GM12878 (cell line): ENCODE results near the gene PDRG1. TPM values are rescaled to one million over a fixed set of nuclear protein-coding genes. Genes with fewer than 3 reads are reported as not detected.

Source experiments
- ATAC-seq: fragments of 200-7000 bp; cut with Tn5 transposase; 3 replicates; pipeline ENCODE4 v1.9.1; 2020; ENCODE audit warnings: mild to moderate bottlenecking, moderate library complexity
- BruUV-seq: library from RNA; stranded (reverse); fragments of 400-500 nt; replicated peaks from 2 replicates; lab custom pipeline; 2021; lab: Mats Ljungman, UMichigan
- CTCF ChIA-PET: fragments of 300-600 bp; sonication (Branson Sonifier 250); formaldehyde crosslinking; extraction: SDS; loops from one replicate; lab custom pipeline; 2021; ENCODE audit warnings: inconsistent platforms; lab: Yijun Ruan, JAX
- POLR2A ChIA-PET: fragments of 350-600 bp; formaldehyde crosslinking; extraction: SDS; loops from one replicate; lab custom pipeline; 2021; ENCODE audit warnings: inconsistent platforms; lab: Charles Lee
- RAD21 ChIA-PET: fragments of 300-600 bp; sonication (Branson Sonifier 250); formaldehyde crosslinking; loops from one replicate; lab custom pipeline; 2023; ENCODE audit warnings: antibody characterized with exemption; ENCODE audit not compliant: unreplicated experiment; lab: Charles Lee
- SMC1A ChIA-PET: fragments of 300-600 bp; sonication (Branson Sonifier 250); formaldehyde crosslinking; loops from one replicate; lab custom pipeline; 2023; ENCODE audit not compliant: unreplicated experiment, uncharacterized antibody; lab: Charles Lee
- DNase-seq: peaks from one replicate; pipeline ENCODE4 v3.0.0-alpha.2; 2011; ENCODE audit warnings: low read depth, low spot score
- FAIRE-seq: peaks from 3 replicates; lab custom pipeline; 2011; peaks lifted over from hg19 to GRCh38; lab: Jason Lieb, UNC
- H2AFZ ChIP-seq: 2 replicates; pipeline ENCODE4 v1.6.0; 2011; ENCODE audit warnings: low read depth, low read length, control low read depth; ENCODE audit not compliant: control insufficient read depth
- H3K27ac ChIP-seq: 2 replicates; pipeline ENCODE4 v1.5.1; 2011; ENCODE audit warnings: control low read depth; ENCODE audit not compliant: control insufficient read depth, insufficient read depth
- H3K27me3 ChIP-seq, 2 experiments: replicated peaks in 1 of 2; 2 replicates each; pipeline versions ENCODE4 v1.6.0 to v1.6.1; 2011; ENCODE audit warnings: low read length in 1 of 2; ENCODE audit not compliant: control insufficient read depth in 2 of 2, insufficient read depth in 2 of 2
- H3K36me3 ChIP-seq, 2 experiments: 2 replicates each; pipeline ENCODE4 v1.5.1; 2011; ENCODE audit warnings: low read length in 1 of 2; ENCODE audit not compliant: control insufficient read depth in 2 of 2, insufficient read depth in 2 of 2
- H3K4me1 ChIP-seq: 2 replicates; pipeline ENCODE4 v1.6.1; 2011; ENCODE audit warnings: mild to moderate bottlenecking, low read length, moderate library complexity, mixed read lengths; ENCODE audit not compliant: control insufficient read depth, insufficient read depth
- H3K4me2 ChIP-seq: 2 replicates; pipeline ENCODE4 v1.6.0; 2011; ENCODE audit warnings: control low read depth; ENCODE audit not compliant: control insufficient read depth, insufficient read depth
- H3K4me3 ChIP-seq: fragments of 200-600 bp; sonication (generic); 2 replicates; pipeline ENCODE4 v1.5.1; 2016
- H3K79me2 ChIP-seq: 2 replicates; pipeline ENCODE4 v1.6.0; 2011; ENCODE audit warnings: low read length; ENCODE audit not compliant: control insufficient read depth, insufficient read depth
- H3K9ac ChIP-seq: 2 replicates; pipeline ENCODE4 v1.8.0; 2011; ENCODE audit warnings: low read length, control low read depth, mixed read lengths; ENCODE audit not compliant: control insufficient read depth, insufficient read depth
- H3K9me3 ChIP-seq: replicated peaks from 3 replicates; pipeline ENCODE4 v1.5.1; 2011; ENCODE audit warnings: mild to moderate bottlenecking, low read length; ENCODE audit not compliant: control insufficient read depth, insufficient read depth
- H4K20me1 ChIP-seq: 2 replicates; pipeline ENCODE4 v1.6.0; 2011; ENCODE audit not compliant: control insufficient read depth, insufficient read depth
- CHD2 ChIP-seq: IDR thresholded peaks from 2 replicates; pipeline ENCODE4 v1.6.1; 2011; ENCODE audit warnings: low read depth, low read length, improper control_type of control experiment, borderline replicate concordance
- CTCF ChIP-seq, 3 experiments: IDR thresholded peaks in 2 of 3; conservative IDR thresholded peaks in 1 of 3; 2 replicates each; pipeline ENCODE4 v1.5.1; 2011; ENCODE audit warnings: low read depth in 3 of 3, low read length in 3 of 3, mild to moderate bottlenecking in 3 of 3, control low read depth in 2 of 3, moderate library complexity in 2 of 3, inconsistent platforms in 1 of 3, mixed read lengths in 1 of 3; ENCODE audit not compliant: control insufficient read depth in 2 of 3, insufficient read depth in 1 of 3; ENCODE audit errors: extremely low read depth in 1 of 3
- RUNX3 ChIP-seq: IDR thresholded peaks from 2 replicates; pipeline ENCODE4 v1.6.1; 2012; ENCODE audit warnings: low read length, inconsistent platforms
- SIN3A ChIP-seq: IDR thresholded peaks from 2 replicates; pipeline ENCODE4 v1.6.1; 2012; ENCODE audit warnings: low read depth, low read length, improper control_type of control experiment
- SIX5 ChIP-seq: IDR thresholded peaks from 2 replicates; pipeline ENCODE4 v1.6.1; 2011; ENCODE audit warnings: mild to moderate bottlenecking, low read depth, low read length, moderate library complexity; ENCODE audit not compliant: severe bottlenecking
- SMARCA5 ChIP-seq: fragments of 450-650 bp; IDR thresholded peaks from 2 replicates; pipeline ENCODE4 v1.6.1; 2017; ENCODE audit warnings: mild to moderate bottlenecking
- SREBF2 ChIP-seq: IDR thresholded peaks from 2 replicates; pipeline ENCODE4 v1.6.1; 2012; ENCODE audit warnings: mild to moderate bottlenecking, low read length
- SRF ChIP-seq, 2 experiments: IDR thresholded peaks; 2 replicates each; pipeline ENCODE4 v1.6.1; 2011; ENCODE audit warnings: low read depth in 2 of 2, low read length in 2 of 2, mild to moderate bottlenecking in 1 of 2, moderate library complexity in 1 of 2
- TBL1XR1 ChIP-seq: IDR thresholded peaks from 2 replicates; pipeline ENCODE4 v1.6.1; 2012; ENCODE audit warnings: low read depth, low read length, improper control_type of control experiment
- TCF12 ChIP-seq: IDR thresholded peaks from 2 replicates; pipeline ENCODE4 v1.6.1; 2011; ENCODE audit warnings: low read depth, mild to moderate bottlenecking, low read length
- YY1 ChIP-seq: IDR thresholded peaks from 2 replicates; pipeline ENCODE4 v1.6.1; 2011; ENCODE audit warnings: low read depth, mild to moderate bottlenecking, low read length
- ZBED1 ChIP-seq: IDR thresholded peaks from 2 replicates; pipeline ENCODE4 v1.6.1; 2016; ENCODE audit warnings: borderline replicate concordance
- ZBTB40 ChIP-seq: fragments of 450-650 bp; IDR thresholded peaks from 2 replicates; pipeline ENCODE4 v1.6.1; 2016; ENCODE audit warnings: mild to moderate bottlenecking, moderate library complexity, borderline replicate concordance
- ZNF217 ChIP-seq: fragments of 450-650 bp; IDR thresholded peaks from 2 replicates; pipeline ENCODE4 v1.6.1; 2017; ENCODE audit warnings: antibody characterized with exemption, mild to moderate bottlenecking
- ZNF592 ChIP-seq: fragments of 450-650 bp; IDR thresholded peaks from 2 replicates; pipeline ENCODE4 v1.6.1; 2017; ENCODE audit warnings: mild to moderate bottlenecking, moderate library complexity
- WGBS: methylation state at CpG from one replicate; pipeline ENCODE4 v1.1.6; 2016; ENCODE audit warnings: low lambda C conversion rate; ENCODE audit not compliant: insufficient replicate concordance, insufficient coverage; ENCODE audit errors: missing lambda C conversion rate; 5-methylcytosine and 5-hydroxymethylcytosine counted together
- in situ Hi-C: fragments of 300-500 bp; cut with MboI; formaldehyde crosslinking; loops from 9 replicates; pipeline ENCODE4 v1.14.3; 2018; ENCODE audit warnings: mixed read lengths
- intact Hi-C: fragments of 100-400 bp; cut with micrococcal nuclease; formaldehyde crosslinking; loops from one replicate; pipeline ENCODE4 v1.14.2; 2022; ENCODE audit not compliant: unreplicated experiment
- polyA plus RNA-seq, 11 experiments: library from polyadenylated mRNA; depleted of rRNA in 4 of 11; unstranded in 6 of 11; stranded (reverse) in 5 of 11; fragments of >200 nt; fragmentation: Nextera tagmentation in 4 of 11; fragmentation: Illumina TruSeq in 1 of 11; extraction: Ambion mirVana in 4 of 11; extraction: Trizol in 1 of 11; gene quantifications; 1 replicate in 1 of 11; 2 replicates in 10 of 11; pipeline versions ENCODE4 v1.2.1 to v1.2.3, GENCODE V29; 2011 to 2016; ENCODE audit warnings: inconsistent platforms in 2 of 11, missing spikeins in 2 of 11, low read depth in 1 of 11
- total RNA-seq, 4 experiments: library from RNA; depleted of rRNA in 3 of 4; stranded (reverse); fragments of >200 nt in 3 of 4; fragmentation: Illumina TruSeq in 1 of 4; extraction: Trizol in 1 of 4; gene quantifications; 2 replicates each; pipeline versions ENCODE4 v1.2.1 to v1.2.3, GENCODE V29; 2013 to 2021

The PDRG1 gene
- total and polyA plus RNA-seq, 10 of the 15 experiments (the other 5 are each of a cell fraction or from before 2014, with no cell fraction given) = 11.1 to 55.8 (median 23.3) TPM

GRCh38 chr20:31934491-31934890, 17.4 kb downstream of the PDRG1 start:
- H3K27ac ChIP-seq = no peak overlapping the region
- ChIA-PET SMC1A (no interaction called here), RAD21 (no interaction called here), CTCF (interaction anchor here (1.2 to 1.5 kb wide), 2 partner anchors 15 to 82 kb away, joined by 3 to 4 read pairs; no protein-coding TSS in a partner anchor), POLR2A (no interaction called here)
- H3K9me3 ChIP-seq = no peaks in the 10 kb centered on the region
- intact Hi-C loops = no loop called here
- H3K4me3 ChIP-seq = no peak overlapping the region
- BruUV-seq = no TSS peak
- ATAC-seq (no peak), DNase-seq (no peak), FAIRE-seq (no peak)
- H2AFZ ChIP-seq = no peak overlapping the region
- TF ChIP-seq SIN3A = no peak
- TF ChIP-seq TBL1XR1 = no peak
- no peak for TF ChIP-seq SREBF2
- no peak for TF ChIP-seq ZNF592
- no peak for TF ChIP-seq SIX5
- TF ChIP-seq CHD2 = no peak
- TF ChIP-seq ZNF217 = no peak
- TF ChIP-seq SRF (IDR thresholded peaks at IDR 0.05; ENCODE audit: low read depth in 2 of 2, low read length in 2 of 2) = no peak
- no peak for TF ChIP-seq YY1
- TF ChIP-seq SMARCA5 = no peak
- TF ChIP-seq RUNX3 = no peak
- TF ChIP-seq ZBTB40 = no peak
- no peak for TF ChIP-seq TCF12
- TF ChIP-seq CTCF (IDR thresholded peaks at IDR 0.05 in 2 of 3, conservative IDR thresholded peaks at IDR 0.05 in 1 of 3; ENCODE audit: control insufficient read depth in 2 of 3, extremely low read depth in 1 of 3, insufficient read depth in 1 of 3, low read depth in 3 of 3, low read length in 3 of 3) = no peak
- TF ChIP-seq ZBED1 = no peak
- no peaks in the 10 kb centered on the region for H3K27me3 ChIP-seq
- 44% methylated on average over 14 of the region's 14 CpGs for WGBS
- H4K20me1 ChIP-seq = no peaks in the 10 kb centered on the region
- no peaks in the 10 kb centered on the region for H3K4me1 ChIP-seq
- no peaks in the 10 kb centered on the region for H3K79me2 ChIP-seq
- H3K36me3 ChIP-seq = no peaks in the 10 kb centered on the region
- in situ Hi-C loops = no loop called here
- H3K4me2 ChIP-seq = no peak overlapping the region
- no peak overlapping the region for H3K9ac ChIP-seq
